GM21786 (cell line): ENCODE results near the gene TMSB4X.
A peak's percentile ranks its signal among the peaks of the same experiment; 100 is the strongest.
"Not testable (repeated sequence)": the region's sequence is repeated elsewhere in the genome, so short reads cannot be mapped to it uniquely, and the experiment has no call there.

ENCODE experiments used
- ATAC-seq: cut with Tn5 transposase; IDR thresholded peaks from one replicate; pipeline ENCODE4 v1.9.1; 2021; ENCODE audit not compliant: unreplicated experiment

TMSB4X gene

GRCh38 chrX:12954981-12955380 lies 19.9 kb upstream of the TMSB4X start:
- ATAC-seq = no peak

DNA sequence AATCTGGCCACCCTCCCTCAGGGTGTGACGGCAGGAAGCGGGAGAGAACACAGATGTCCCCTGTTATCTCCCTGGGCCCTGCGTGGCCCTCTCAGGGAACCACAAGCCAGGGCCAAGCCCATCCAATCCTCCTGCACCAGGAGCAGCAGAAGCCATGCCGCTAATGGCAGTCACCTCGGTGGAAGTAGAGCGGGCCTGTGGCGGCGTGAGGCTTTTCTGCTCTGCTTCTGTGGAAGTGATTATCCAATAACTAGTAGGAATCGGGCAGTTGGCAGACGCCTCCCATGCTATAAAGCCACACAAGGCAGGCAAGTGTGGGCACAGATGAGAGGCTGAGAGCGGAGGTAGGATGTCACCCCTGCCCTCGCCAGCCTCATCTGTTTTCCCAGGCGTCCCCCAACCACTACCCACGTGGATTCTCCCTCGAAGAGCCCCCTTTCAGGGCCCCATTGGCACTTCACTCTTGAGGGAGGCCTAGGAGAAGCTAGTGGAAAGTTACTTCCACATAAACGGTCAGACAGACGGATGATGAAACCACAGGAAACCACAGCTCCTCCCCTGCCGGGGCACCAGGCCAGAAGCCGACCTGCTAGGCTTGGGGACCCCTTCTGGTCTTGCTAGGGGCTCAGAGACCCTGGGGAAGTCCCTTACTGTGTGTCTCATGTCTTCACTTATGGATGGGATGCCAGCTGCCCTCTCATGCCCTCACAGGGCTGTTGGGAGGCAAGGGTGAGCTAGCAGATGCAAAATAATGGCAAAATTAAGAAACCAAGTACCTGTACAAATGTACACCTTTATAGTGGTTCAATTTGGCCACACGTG lies 18.8 kb upstream of the TMSB4X start:
- ATAC-seq = peak; percentile 44

DNA sequence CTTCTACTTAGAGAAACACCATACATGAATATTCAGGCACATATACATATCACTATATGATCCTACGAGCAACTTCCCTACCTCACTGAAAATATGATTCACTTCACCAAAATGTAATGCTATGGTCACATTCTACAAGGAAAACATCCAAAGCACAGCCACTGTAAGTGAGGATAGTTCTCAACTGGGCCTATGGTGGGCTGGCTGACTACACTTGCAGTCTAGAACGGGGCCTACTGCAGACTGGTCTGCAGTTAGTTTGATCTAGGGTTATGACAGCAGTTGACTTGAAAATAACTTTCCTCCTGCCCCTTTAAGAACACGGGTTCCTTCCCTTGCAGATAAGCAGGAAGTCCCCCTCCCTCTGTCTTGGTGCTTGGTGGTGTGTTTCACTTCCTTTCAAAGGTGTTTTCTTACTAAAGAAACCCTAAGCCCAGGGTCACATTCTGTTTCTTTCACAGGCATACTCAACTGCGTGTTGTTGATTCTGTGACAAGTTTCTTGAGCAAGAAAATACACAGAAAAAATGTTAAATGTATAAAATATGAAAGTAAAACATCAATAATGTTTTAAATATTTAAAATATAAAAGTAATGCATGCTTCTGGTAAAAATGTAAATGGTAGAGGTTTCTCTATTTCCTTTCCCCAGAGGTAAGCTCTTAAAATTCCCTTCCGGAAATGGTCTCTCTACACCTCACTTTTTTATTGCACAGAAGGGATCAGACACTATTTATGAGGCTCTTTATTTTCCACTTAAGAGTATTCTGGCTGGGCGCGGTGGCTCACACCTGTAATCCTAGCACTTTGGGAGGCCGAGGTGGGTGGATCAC lies 18.0 kb upstream of the TMSB4X start:
- peak; percentile 76 for ATAC-seq

DNA sequence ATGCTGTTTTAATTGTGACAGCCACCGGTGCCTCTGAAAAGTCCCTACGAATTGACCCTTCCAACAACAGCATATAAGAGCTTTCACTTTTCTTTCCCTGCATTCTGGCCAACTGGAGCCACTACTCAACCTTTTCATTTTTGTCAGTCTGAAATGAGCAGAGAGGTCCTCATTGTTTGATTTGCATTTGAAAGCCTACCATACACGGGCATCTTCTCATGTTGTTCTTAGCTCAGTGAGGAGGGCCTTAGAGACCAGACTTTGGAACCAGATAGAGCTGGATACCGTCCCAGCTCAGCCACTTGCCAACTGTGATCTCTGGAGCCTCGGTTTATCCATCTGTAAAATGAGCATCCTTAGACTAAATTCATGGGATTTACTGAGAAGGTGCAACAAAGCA lies 16.9 kb upstream of the TMSB4X start:
- ATAC-seq = no peak

- ATAC-seq = no peak
These were observed 16.4 kb upstream of the TMSB4X start for GRCh38 chrX:12958461-12958860.

DNA sequence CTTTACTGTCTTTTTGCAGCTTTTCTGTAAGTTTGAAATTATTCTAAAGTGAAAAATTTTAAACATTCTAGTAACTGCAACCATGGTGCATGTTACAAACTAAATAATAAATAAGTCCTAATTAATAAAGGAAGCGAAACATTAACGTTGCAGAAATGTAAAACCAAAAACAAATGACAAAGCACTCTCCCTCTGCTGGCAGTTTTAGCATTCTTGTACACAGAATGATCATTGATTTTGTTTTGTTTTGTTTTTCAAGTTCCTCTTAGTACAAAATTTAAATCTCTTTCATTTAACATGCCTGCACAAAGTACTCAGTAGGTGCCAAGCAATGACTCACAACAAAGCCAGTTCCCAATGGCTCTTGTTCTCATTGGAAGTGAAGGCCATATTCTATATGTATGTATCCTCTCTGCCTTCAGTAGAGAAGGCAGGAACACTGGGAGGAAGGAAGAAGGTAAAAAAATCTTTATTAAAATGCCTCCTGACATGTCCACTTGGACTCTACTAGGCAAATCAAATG lies 13.7 kb upstream of the TMSB4X start:
- no peak for ATAC-seq

DNA sequence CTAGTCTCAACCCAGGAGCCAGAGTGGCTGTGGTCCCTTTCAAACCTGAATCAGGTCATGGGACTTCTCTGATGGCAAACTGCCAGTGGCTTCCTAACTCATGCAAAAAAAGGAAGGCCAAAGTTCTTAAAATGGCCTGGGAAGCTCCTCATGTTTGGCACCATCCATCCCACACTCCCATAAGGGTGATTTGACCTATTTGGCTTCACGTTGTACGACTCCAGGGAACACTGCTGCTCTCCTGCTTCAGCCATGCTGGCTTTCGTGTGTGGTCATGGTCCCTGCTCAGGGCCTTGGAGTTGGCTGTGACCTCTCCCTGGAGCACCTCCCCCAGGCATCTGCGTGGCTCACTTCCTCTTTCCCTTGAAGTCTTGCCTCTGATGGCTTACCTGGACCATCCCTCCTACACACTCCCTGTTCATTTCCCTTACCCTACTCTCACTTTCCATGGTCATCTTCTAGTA lies 12.8 kb upstream of the TMSB4X start:
- ATAC-seq = peak; percentile 42

GRCh38 chrX:12963210-12963850 lies 11.6 kb upstream of the TMSB4X start:
- not testable (repeated sequence) for ATAC-seq

- no peak for ATAC-seq
These were observed 9.6 kb upstream of the TMSB4X start for GRCh38 chrX:12965131-12965940.

DNA sequence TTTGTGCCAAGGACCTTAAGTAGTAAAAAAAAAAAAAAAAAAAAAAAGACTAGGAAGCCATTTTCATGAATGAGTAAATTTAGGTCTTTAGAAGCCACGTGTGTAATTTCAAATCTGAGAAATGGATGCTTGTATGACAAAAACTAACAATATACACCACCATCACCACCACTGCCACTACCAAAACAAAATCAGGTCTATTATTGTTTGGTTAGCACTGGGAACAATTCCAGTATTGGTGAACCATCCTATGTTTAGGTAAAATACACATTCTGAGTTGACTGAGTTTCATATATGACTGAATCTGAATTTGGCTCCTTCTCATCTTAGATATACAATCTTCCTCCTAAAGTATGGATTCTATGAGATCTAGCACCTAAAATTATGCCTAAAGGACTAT lies 8.8 kb upstream of the TMSB4X start:
- ATAC-seq = no peak

- no peak for ATAC-seq
These were observed 7.0 kb upstream of the TMSB4X start for GRCh38 chrX:12967711-12968465.

GRCh38 chrX:12970691-12971202 lies 4.2 kb upstream of the TMSB4X start:
- ATAC-seq = no peak

DNA sequence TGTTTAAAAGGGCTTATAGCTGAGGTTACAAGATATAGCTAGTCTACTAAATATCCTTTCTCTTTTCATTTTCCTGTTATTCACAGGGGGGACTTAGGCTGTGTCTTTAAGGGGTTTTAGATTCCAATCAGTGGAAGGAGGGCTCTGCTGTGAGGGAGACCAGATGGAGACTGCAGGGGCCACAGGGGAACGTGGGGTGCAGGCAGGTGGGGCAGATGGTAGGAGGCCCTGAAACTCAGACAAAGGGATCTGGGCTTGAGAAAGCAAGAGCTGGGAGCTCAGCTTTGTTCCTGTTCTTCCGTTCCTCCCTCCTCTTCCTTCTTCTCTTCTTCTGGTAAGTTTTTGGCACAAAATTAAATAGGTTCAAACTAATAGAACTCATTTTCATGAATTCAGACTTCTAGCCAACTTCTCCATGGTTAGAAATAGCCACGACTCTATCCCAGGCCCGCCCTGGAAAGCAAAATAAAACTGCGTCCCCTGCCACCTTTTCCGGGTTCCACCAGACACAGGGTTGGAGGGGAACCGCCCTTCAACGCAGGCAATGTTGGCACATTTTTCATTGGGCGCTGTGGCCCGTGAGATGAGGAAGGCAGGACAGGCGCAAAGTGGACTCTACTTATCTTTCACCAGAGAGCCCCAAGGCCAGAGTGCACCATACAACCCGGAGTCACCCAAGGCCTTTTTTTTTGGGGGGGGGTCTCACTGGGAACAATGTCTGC lies 3.5 kb upstream of the TMSB4X start:
- no peak for ATAC-seq

DNA sequence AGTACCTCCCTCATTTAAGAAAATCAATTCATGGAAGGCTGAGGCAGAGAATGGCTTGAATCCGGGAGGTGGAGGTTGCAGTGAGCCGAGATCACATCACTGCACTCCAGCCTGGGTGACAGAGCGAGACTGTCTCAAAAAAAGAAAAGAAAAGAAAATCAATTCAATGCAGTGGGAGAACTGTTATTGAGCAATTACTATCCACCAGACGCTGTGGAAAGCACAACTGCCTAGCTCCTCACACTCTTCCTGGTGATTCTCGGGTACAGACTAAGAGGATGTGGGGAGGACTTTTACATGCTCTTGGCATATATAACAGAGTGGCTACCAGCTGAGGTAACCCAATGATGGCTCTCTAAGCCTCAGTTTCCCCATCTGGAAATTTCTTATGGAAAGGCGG lies 2.7 kb upstream of the TMSB4X start:
- ATAC-seq = no peak

DNA sequence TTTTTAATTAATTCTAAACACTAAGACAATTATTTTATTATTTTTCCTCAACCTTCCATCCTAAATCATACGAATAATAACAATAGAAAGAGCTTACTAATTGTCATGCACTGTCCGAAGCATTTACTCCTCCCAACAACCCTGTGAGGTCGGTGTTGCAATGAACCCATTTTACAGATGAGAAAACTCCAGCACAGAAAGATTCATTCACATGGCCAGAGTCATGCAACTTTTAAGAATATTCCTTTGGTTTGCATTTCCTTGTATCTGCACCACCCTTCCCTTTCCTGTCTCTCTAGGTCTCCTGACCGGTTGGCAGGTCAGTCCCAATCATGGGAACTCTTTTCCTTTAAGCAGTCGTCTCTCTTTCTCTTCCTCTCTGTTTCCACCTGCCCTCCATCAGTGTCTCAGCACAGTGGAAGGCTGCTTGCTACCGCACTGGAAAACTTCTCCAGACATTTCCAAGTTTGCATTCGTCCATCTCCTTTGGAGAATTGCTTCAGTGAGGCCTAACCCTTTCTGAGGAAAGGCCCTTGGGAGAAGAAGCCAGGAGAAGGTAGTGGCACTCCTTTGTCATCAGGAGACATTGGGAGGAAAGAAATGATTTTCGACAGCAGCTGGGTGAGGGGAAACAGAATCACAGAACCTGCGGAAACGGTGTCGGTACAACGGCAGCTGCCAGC lies 1.9 kb upstream of the TMSB4X start:
- ATAC-seq = no peak

- ATAC-seq = no peak
These were observed 1.2 kb upstream of the TMSB4X start for GRCh38 chrX:12973561-12974304.

- ATAC-seq = no peak
These were observed 560 bp upstream of the TMSB4X start for GRCh38 chrX:12974305-12974795.

- ATAC-seq = no peak
These were observed 708 bp downstream of the TMSB4X start for GRCh38 chrX:12975670-12975965.
